Lower leg skin (tissue), 3 donors: Measurements from ENCODE around the gene SLC7A5.

Experiments used
- POLR2A ChIP-seq, 2 donors: fragments of 450-650 bp; IDR thresholded peaks; one replicate each; pipeline ENCODE4 v1.6.1; 2016 to 2017; ENCODE audit warnings: antibody characterized with exemption in 2 of 2, mild to moderate bottlenecking in 1 of 2, moderate library complexity in 1 of 2
- TF ChIP-seq, protein P1 (sequence below), 3 donors: fragments of 450-650 bp; IDR thresholded peaks; one replicate each; pipeline ENCODE4 v1.5.1; 2016; ENCODE audit warnings: antibody characterized with exemption in 3 of 3, mild to moderate bottlenecking in 3 of 3, moderate library complexity in 2 of 3

GRCh38 chr16:87812200-87812656, 57.1 kb downstream of the SLC7A5 start:
- TF ChIP-seq, protein P1, sequence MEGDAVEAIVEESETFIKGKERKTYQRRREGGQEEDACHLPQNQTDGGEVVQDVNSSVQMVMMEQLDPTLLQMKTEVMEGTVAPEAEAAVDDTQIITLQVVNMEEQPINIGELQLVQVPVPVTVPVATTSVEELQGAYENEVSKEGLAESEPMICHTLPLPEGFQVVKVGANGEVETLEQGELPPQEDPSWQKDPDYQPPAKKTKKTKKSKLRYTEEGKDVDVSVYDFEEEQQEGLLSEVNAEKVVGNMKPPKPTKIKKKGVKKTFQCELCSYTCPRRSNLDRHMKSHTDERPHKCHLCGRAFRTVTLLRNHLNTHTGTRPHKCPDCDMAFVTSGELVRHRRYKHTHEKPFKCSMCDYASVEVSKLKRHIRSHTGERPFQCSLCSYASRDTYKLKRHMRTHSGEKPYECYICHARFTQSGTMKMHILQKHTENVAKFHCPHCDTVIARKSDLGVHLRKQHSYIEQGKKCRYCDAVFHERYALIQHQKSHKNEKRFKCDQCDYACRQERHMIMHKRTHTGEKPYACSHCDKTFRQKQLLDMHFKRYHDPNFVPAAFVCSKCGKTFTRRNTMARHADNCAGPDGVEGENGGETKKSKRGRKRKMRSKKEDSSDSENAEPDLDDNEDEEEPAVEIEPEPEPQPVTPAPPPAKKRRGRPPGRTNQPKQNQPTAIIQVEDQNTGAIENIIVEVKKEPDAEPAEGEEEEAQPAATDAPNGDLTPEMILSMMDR (IDR thresholded peaks at IDR 0.05): no peak
- TF ChIP-seq POLR2A (IDR thresholded peaks at IDR 0.05): no peak
